Stimulated activated naive CD4-positive, alpha-beta T cell (primary cell): ENCODE data around the gene TENM3.

ENCODE experiments used
- DNase-seq, 6 experiments: peaks; one replicate each; lab custom pipeline; 2025; lab: John Stamatoyannopoulos, UW

TENM3 gene

DNA sequence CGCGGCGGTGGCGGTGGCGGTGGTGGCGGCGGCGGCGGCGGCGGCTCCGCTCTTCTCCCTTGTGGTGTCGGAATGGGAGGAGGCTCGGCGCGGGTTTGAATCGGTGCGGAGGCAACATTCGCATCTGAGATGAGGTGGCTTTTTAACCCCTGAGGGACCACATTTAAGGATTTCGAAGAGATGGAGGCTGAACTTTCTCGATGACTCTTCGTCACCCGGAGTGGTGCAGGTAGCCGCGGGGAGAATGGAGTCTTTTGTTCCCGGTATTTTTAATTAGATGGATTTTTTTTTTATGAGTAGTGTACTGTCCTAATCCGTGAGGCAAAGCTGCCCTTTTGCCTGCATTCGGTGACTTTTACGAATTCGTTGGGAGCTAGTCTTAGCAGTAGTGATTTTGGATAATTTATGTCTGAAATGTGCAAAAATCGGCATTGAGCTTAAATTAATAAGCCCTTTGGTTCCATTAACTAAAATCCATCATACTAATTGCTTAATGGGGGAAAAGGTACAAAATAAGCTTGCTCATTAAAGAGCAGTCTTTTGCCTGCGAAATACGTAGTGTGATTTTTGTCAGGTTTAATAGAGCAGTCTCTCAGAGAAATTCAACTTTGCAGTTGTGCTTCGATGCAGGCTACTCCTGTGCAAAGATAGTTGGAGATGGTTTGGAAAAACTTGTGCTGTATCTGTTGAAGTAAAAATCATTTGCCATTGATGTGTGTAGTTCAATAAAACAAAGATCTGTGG is 206.2 kb downstream of the TENM3 start:
- DNase-seq = no peak

DNA sequence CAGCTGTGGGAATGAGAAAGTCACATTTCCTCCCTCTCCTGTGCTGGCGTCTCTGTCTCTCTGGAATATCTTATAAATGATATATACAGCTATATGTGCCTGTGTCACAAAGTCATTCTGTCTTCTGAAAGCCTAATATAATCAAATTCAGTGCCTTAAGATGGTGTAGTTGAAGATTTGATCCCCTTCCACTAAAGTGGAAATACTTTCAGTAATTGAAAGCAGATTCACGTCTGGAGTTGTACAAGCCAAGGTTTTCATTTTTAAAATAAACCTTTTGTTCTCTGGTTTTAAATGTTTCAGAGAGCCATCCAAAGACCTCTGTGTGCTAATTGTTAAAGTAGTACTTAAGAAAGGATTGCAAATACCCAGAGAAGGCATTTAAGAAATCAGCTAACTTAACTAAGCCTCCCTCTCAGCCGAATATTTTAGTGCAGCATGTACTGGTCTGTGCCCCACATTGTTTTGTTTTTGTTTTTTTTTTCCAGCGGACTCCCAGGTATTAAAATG is 206.8 kb downstream of the TENM3 start:
- peak in 1 of 6 experiments; percentile 3 for DNase-seq

DNA sequence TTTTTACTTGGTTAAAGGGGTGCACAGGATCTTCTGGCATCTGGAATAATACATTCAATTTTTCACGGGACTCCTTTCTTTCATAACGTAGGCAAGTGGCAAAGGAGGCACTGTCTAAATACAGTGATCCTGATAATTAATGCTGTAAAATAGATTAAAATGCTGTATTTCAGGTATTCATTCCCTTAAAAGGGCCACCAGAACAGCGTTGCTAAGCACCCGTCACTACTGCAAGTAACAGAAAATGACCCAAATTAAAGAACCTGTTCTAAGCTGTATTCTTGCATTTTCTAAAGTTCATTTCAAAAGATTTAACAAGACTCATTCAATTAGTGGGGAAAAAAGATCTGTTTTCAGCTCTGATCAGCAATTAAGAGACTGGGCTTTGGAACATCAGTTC is 208.2 kb downstream of the TENM3 start:
- DNase-seq = no peak

DNA sequence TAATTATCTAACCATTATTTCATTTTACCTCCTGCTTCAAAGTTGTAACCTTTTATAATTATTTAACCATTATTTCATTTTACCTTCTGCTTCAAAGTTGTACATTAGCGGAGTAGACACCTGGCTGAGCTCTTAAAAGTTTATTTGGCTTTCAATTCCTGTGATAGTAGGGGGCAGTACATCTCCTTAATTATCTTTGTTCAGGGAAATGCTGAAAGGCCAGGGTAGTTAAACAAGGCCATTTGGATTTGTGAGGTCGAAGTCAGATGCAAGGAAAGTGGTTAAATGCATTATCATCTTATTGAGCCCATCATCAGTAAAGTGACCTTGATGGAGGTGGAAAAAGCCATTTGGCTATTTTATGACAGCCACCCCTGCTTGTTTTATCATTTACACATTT is 210.6 kb downstream of the TENM3 start:
- no peak for DNase-seq

DNA sequence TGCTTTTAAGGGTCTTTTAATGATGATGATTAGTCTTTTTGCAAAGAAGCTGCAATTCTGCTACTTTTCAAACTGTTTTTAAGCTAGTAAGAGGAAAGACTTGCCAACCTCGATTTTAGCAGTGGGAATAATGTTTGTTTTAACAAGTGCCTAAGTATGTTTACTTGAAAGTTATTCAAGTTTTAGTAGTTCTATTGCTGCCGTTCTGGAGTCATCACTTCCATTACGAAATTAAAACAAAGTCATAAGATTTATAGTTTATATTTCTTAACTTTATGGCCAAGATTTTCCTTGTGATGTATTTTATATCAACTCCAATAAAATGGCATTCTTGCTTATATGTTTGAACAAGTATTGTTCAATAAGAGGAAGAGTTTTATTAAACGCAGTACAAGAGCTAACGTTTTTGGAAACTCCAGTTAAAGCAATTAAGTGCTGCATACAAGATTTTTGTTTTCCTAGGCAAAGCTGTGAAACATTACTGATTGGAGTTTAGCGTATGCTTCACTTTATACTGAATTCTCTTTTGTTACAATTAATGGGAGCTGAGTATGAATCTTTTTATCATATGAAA is 211.3 kb downstream of the TENM3 start:
- DNase-seq = no peak

DNA sequence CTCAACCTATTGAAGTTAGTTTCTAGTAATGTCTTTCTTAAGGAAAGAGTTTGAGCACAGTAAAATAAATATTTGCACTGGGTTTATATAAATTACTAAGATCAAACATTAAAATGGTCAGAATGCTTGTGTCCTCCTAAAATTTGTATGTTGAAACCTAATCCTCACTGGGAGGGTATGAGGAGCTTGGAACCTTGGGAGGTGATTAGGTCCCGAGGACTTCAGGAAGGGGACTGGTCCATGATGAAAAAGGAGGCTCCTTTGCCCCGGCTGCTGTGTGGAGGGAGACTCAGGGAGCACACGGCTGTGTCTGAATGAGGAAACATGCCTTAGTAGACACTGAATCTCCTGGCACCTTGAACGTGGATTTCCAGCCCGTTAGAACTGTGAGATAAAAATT is 221.9 kb downstream of the TENM3 start:
- no peak for DNase-seq

DNA sequence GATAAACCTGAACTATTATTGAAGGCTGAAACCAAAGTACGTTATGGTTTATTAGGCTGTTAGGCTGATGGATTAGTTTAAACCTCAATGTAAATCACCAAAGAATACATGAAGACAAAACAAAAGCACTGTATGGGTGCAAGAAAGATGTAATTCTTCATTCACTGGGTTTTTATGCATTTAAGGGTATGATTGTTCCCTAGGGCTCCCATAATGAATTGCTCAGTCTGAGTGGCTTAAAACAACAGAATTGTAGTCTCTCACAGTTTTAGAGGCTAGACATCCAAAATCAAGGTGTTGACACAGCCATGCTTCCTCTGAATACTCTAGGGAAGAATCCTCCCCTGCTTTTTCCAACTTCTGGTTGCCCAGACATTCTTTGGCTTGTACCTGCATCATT is 222.8 kb downstream of the TENM3 start:
- DNase-seq = no peak

DNA sequence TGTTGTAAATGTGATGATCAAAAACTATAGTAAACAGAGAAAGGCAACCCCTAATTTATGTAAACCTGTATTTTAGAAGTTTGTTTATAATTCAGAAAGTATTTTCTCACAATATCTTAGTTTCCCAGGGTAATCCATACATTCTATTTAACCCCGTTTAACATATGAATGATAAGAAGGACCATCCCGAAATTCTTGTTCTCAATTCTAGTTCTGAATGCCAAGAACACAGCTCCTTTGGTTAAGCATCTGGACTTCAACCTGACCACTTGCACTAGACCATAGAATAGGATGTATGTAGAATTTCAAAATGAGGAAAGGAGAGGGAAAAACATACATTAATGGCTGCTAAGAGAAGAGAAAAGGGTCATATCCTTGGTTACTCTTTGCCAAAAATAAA is 227.0 kb downstream of the TENM3 start:
- no peak for DNase-seq

DNA sequence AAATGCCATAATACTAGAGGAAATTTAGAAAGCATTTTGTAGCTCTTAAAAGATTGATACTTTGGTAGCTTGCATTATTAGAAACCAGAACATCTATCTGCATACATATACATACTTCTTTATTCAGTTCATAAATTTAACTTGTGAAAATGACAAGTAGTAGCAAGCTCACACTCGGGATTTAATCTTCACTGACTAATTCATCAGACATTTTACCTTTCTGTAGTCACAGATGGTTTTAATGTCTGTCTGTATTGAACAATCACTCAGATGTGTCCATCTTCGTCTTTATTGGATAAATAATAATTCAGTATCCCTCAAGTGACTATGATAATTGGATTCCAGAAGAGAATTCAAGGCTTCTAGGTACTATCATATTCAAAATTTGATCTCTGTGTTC is 232.3 kb downstream of the TENM3 start:
- no peak for DNase-seq

DNA sequence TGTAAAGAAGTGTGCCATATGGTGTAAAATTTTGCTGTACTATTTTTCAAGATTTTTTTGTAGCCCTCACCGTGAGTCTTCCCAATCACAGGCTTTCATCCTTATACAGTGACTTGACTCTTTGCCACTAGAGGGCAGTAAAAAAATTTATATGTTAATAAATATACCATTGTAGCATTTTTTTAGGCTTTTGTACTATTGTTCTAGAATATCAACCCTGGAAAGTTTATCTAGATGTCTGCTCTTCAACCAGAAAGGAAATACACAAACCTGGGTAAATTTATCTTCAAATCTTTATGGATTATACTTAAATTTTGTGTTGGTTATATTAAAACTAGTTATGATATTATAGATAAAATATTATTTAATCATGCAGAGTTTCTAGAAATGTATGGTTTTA is 235.3 kb downstream of the TENM3 start:
- DNase-seq = peak in 2 of 6 experiments; percentile 7 to 17

DNA sequence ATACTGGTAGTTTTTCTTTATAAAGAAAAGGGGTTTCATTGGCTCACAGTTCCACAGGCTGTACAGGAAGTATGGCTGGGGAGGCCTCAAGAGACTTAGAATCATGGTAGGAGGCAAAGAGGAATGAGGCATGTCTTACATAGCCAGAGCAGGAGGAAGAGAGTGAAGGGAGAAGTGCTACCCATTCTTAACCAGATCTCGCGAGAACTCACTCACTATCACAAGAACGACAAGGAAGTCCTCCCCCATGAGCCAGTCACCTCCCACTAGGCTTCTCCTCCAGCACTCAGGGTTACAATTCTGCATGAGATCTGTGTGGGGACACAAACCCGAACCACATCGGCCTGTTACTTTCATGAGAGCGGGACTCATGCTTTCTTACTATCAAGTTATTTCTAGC is 240.5 kb downstream of the TENM3 start:
- DNase-seq = no peak

DNA sequence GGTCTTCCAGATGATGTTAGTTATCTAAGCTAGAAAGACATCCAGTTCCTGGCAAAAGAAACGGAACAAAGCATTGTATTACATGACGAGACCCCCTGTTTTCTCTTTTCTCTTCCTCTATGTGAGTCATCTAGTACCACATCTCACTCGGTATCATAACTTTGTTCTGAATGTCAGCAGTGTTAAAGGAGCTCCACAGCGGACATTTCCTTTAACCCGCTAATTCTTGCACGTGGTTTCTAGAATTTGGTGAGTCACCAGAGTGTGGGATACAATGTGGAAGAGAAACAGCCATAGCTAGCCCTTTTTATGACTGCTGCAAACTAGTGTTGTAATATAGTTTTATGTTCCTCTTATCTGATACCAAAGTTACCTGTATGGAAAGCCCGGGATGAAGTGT is 243.7 kb downstream of the TENM3 start:
- DNase-seq = no peak

DNA sequence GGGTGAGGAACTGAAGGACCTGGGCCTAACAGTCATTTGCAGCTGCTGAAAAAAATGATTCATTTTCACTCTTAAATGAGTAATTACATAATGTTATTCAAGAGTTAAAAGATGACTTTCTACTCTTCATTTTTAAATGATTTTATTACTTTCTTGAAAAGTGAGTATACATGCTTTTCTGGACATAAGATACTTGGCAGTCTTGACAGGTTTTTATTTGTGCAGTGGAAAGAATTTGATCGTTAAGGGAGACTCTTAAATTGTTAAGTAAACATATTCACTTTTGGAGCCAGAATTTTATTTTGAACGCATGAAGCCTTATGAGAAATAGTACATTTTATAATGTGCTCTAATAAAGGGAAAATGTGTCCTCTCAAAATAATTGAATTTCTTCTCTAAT is 245.7 kb downstream of the TENM3 start:
- DNase-seq = no peak

DNA sequence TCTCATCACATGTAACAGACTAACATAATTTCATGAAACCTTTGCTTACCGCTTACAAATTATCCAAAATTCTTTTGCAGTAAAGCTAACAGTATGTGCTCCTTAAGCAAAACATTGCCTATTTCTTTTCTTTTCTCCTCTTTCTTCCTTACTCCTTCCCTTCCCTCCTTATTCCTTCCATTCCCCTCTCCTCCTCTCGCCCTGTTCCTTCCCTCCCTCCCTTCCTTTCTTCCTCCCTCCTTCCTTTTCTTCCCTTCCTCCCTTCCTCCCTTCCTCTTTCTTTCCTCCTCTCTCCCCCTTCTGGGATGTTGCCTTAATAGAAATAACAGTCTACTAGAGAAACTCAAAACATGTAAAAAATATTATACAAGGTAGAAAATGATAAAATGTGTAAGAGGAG is 246.4 kb downstream of the TENM3 start:
- DNase-seq = no peak

DNA sequence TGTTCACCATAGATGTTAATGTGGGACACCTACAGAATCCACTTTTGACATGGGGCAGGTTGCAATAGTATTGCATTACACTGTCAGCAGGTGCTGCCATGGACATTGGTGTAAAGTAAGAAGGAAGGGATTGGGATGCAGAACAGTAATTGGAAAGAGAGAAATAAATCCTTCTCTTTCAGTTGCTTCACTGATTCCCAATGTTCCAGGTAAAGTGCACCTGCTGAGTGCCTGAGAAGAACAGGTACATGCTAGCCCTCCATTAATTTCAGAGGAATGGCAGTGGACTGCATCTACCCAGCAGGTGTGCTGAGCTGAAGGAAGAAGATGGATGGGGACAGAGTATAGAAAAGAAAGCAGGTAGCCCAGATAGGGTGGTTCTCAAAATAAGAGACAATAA is 248.5 kb downstream of the TENM3 start:
- no peak for DNase-seq

DNA sequence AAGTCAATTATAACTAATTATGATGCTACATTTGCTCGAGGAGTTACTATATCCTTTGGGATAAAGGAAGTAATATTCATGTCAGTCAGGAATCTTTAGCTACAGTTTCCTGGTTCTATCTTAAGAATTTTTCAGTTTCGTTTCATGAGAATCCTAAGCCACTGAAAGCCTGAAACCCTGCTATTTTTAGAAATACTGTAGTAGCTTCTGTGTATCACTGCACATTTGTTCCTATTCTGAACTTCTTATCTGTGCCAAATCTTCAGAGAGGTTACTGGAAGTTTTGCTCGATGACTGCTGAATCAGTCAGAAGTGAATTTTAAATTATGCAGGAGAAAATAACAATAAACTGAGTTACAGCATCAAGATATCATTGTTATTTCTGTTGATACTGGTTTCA is 249.2 kb downstream of the TENM3 start:
- DNase-seq = no peak

DNA sequence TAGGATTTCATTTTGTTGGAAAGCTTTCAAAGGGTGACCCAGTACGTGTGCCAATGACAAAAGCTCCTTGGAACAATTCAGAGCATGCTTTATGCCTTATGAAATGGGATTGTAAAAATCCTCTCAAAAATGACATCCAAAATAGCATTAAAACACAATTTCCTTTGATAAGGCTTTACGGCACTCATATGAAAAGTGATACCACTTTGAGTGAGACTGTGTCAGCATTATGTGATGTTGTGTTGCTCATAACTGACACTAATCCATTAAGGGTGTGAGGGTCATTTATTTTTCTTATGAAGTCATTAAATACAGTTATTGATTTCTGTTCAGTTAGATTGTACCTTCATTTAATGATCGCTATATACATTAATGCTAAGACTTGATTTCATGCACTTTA is 250.2 kb downstream of the TENM3 start:
- DNase-seq = no peak

DNA sequence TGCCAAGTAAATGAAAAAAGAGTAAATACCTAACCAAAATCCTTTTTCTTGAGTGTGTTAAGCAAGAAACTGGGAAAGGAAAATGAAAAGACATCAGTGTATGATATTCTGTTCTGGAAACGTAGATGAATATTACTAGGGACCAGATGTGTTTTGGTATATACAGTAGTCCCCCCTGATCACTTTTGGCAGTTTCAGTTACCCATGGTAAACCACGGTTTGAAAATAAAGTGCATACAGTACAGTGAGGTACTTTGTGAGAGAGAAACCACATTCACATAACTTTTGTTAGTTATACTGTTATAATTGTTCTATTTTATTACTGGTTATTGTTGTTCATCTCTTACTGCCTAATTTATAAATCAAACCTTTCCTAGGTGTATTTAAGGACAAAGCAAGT is 250.9 kb downstream of the TENM3 start:
- DNase-seq = no peak

DNA sequence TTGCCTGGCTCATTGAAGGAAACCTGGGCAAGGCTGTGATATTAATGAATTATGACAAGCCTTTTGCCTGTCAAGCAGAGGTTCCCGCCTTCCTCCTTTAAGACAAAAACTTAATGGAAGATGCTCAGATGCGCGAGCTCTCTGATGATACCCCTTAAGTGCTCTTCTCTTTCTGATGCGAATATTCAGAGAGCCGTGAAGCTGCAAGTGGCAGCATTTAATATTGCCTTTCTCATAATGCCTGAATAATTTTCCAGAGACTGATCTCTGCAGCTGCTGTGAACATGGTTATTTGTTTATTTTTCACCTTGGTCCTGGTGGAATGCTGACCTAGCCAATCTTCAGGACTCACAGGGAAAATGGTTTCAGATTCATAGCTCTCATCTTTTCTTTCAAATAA is 251.8 kb downstream of the TENM3 start:
- DNase-seq = no peak

DNA sequence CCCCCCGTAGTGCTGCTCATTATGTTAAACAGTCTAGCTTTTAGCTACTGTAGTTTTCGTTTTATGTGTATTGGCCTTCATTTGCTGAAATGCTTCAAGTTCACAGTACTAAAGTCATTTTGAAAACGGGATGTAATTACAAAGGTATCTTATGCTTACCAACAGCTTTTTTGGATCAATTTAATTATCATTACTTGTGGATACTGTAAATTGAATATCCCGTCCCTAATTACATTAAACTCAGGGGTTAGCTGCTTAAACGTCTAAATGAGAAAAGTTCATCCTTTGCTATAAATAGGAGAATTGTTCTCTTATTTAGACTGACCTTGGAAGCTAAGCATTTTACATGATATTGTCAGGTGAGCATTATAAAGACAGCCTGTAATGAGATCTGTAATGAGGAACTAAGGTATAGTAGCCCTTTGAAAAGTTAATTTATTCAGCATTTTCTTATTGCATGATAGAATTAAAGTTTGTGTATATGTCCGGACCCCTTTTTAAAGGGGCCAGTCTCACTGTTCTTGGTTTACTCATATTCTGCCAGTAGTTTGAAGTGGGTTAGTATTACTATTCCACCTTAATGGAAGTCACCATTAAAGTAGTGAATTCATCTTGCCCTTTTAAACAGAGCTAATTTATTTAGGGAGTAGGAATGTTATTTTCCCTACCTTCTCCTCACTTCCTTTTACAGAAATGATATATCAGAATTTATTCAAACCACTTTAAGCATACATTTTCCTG is 252.6 kb downstream of the TENM3 start:
- no peak for DNase-seq

DNA sequence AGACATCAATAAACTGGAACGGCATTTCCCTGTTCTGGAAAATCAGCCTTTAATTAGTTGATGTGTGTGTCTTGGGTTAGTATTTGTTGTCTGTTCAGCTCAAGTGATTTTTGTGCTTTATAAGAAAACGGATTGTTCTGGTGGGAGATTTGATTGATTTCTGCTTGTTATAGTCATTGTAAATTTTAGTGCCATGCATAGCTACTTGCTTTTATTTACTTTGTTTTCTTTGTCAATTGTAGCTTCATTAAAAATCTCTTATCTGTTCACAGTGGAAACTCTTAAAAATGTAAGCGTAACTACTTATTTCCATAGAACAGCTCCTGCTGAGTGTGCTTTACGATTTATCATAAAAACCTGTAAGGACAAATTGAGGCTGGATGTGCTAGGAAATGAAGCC is 253.2 kb downstream of the TENM3 start:
- DNase-seq = no peak

DNA sequence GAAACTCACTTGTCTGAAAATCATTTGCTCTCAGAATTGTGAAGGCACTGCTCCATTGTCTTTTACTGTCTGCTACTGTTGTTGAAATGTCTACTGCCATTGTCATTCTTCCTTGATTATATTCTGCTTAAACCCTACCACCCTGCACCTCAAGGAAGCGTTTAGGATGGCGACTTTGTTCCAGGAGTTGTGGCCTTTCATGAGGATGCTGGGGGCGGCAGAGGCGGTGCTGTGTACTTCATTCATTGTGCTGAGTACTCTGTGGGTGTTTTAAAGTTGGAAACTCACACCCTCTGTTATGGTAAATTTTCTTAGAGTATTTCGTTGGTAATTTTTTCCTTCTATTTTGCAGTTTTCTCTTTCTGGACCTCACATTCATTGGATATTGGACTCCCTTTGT is 258.9 kb downstream of the TENM3 start:
- DNase-seq = no peak

DNA sequence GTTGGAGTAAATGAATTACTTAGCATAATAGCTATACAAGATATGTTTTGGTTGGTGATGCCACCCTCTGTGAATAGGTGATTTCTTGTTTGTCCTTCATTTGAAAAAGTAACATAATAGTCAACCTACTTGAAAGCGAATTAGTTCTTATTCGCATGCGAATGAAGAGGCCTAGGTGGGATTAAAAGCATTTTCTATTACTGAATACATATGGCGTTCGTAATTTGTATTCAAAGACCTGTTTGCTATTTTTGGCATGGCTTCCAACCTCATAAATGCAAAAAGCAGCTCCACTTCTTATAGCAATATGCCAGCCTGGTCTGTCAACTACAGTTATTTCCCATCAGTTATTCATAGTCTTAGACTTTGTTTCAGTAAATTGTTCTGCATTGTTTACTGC is 261.3 kb downstream of the TENM3 start:
- DNase-seq = no peak
